Stimulated activated CD4-positive, alpha-beta T cell treated with anti-CD3 and anti-CD28 coated beads, Interleukin-12 subunit alpha, Interleukin-12 subunit beta, amount 100 ng/mL, for 4 hours (primary cell): ENCODE data around the gene IFFO2.
A peak's percentile ranks its signal among the peaks of the same experiment; 100 is the strongest.
"Not testable (repeated sequence)": the region's sequence is repeated elsewhere in the genome, so short reads cannot be mapped to it uniquely, and the experiment has no call there.

Experiments used
- DNase-seq: peaks from one replicate; pipeline ENCODE4 v3.0.0-alpha.2; 2020

Gene IFFO2

GRCh38 chr1:18917071-18917799, 39.2 kb downstream of the IFFO2 start:
- no peak for DNase-seq

- no peak for DNase-seq
These were observed 41.1 kb downstream of the IFFO2 start for GRCh38 chr1:18915341-18915740.

- peak; percentile 81 for DNase-seq
These were observed 43.2 kb downstream of the IFFO2 start for GRCh38 chr1:18913065-18913835.

DNA sequence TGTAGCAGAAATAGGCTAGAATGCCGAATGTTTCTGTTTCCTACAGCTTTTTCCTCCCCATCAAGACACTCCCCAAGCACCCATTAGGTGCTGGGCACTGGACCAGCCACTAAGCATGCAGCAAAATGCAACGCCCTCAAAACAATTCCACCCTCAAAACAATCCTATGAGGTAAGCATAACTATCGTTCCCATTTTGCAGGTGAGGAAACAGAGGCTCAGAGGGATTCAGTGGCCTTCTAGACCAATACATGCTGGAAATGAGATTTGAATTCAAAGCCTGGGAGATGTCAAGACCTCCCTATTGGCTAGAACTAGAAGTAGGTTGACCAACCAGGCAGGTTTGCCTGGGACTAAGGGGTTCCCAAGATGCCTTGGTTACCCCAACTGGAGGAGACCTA, 43.9 kb downstream of the IFFO2 start:
- DNase-seq = no peak

- no peak for DNase-seq
These were observed 47.3 kb downstream of the IFFO2 start for GRCh38 chr1:18908911-18909771.

DNA sequence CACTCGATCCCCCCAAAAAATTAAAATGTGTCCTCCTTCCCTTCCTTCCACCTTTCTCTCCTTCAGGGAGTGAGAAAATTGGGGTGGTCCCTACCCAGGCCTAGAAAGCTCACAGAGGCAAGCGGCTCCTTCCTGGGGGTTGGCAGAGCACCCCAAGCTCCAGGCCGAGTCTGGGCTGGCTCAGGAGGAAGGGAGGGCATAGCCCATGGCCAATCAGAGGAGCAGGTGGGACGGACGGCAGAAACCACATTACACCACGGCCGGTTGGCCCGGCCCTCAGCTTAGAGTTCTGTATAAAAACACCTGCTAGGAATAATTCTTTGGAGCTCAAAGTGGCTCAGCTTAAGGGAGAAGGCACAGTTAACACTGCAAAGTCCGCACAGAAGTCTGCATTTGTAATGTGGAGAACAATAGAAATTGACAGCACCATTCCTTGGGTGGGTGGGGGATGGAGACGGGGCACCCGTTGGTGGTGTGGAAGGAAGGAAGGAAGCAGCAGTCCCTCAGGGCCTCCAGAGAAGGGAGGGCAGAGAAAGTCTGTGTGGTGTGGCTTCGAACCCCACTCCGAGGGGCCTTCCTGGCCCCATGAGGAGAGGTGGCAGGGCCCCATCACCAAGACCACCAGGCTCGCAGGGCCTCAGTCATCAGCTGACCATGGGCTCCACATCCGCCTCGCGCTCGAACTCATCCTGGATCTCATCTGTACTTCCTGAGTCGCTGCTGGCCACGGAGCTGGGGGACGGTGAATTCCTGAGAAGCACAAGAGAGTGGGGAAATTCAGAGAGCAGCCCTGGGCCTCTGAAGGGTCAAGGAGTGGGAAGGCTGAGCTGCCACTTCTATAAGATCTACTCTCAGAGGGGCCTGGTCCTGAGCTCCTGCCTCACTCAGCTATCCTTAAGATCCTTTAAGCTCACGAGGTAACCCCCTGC, 48.3 kb downstream of the IFFO2 start:
- DNase-seq = no peak

- DNase-seq = peak; percentile 35
These were observed 49.2 kb downstream of the IFFO2 start for GRCh38 chr1:18907021-18907916.

GRCh38 chr1:18903291-18903756, 53.2 kb downstream of the IFFO2 start:
- no peak for DNase-seq

- DNase-seq = peak; percentile 82
These were observed 53.8 kb downstream of the IFFO2 start, which contains the start of gene ALDH4A1 for GRCh38 chr1:18902523-18903290. TSS of gene ALDH4A1 (minus strand) at chr1:18902555. CDS start at chr1:18902523, 32 bp downstream.

DNA sequence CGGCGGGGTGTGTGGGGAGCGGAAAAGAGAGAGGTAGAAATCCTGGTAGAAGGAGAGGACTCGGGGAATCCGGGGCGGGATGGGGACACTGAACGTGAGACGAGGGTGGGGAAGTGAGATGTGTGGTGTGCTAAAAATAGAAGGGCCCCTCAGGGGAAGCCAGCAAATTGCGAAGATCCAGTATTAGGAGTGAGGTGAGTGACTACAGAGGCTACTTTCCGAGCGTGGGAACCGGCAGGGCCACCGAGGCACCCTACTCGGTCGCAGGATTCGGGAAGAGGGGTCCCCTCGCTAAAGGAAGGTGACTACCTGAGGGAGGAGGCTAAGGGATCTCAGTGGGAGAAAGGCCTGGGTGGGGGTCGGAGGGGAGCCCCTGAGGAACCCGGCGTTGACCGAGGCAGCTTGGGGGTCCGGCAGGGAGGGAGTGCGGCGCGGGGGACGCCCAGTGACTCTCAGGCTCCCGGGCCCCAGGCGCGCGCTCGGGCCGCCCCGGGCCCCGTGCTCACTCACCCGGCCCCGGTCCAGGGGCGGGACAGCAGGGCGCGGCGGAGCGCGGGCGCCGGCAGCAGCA, 54.4 kb downstream of the IFFO2 start:
- no peak for DNase-seq

DNA sequence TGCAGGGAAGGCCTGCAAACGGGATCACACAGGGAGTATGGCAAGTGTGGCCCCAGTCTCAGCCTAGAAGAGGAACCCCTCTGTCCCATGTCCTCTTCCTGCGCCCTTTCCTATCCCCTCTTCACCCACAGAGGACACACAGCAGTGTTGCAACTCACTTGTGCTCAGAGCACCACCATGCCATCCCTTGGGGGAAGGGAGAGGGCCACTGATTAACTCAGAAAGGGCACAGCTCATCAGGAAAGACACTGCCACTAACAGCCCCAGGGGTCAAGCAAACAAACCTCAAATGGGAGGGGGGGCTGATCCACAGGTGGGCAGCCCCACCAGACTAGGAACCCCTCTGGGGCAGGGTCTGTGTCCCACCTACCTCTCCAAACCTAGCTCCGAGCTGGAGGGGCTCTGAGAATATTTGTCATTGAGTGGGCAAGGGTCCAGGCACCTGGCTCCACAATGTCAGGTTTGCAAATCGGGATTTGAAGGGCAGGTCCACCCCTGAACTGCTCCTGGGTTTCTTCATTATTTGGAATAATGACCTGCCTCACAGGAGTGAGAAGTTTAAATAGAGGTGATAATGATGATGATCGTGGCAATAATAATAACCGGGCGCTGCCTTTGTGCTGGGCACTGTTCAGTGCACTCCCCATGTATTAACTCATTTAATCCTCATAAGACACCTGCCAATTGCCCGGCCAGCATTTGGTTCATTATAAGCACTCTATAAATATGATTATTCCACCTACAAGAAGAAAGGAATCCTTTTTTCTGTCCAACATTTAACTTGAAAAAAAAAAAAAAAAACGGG, 55.1 kb downstream of the IFFO2 start:
- DNase-seq = no peak

GRCh38 chr1:18900303-18900841, 56.1 kb downstream of the IFFO2 start:
- DNase-seq = no peak

DNA sequence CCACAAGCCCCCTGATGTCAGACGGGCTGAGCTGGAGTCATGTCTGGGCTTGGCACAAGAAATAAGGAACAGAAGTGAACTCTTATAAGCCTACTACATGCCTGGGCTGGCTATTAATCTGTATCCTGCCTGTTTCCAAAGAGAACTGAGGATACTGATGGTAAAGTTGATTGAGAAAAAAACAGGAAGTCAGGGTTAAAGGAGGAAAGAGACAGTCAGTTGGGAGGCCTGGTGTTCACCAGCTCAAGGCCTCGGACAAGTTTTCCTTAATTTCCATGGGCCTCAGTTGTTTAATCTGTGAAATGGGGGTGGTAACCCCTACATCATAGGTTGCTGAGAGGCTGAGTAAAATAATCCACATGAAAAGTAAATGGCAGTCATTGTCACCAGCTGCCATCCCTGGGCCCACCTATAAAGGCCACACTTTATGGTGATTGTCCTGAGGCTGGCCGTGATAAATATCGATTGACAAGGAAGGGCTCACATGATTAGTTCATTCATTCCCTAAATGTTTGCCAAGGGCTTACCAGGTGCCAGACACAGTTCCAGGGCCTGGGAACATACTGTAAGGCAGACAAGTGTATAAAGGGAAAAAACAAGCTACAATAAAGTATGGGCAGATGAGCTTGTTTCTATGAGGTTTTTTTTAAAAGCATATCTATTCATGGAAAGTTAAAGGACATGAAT, 57.0 kb downstream of the IFFO2 start:
- DNase-seq = no peak

DNA sequence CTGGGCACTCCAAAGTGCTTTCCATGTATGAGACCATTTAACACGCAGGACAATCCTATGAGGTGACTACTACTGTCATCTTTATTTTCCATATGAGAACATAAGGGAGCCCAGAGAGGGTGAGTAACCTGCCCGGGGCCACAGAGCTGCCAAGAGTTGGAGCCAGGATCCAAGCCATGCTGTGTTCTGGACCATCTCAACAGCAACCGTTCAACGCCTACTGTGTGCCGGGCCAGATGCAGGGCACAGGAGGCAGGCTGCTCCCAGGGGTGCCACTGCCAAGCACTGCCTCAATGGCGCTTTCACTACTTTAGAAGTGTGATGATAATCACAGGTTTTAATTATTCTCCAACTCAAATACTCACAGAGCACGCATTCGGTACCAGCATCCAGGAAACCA, 57.9 kb downstream of the IFFO2 start:
- no peak for DNase-seq

DNA sequence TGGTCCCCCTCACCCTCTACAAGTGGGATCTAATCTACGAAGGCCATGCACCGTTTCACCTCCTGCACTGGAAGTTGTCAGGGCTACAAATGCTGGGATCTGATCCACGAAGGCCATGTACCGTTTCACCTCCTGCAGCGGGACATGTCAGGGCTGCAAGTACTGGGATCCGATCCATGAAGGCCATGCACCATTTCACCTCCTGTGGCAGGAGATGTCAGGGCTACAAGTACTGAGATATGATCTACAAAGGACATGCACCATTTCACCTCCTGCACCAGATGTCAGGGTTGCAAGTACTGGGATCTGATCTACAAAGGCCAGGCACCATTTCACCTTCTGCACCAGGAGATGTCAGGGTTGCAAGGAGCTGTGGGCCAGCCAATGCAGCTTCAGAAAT, 61.2 kb downstream of the IFFO2 start:
- DNase-seq = no peak

- no peak for DNase-seq
These were observed 63.4 kb downstream of the IFFO2 start for GRCh38 chr1:18893120-18893519.

DNA sequence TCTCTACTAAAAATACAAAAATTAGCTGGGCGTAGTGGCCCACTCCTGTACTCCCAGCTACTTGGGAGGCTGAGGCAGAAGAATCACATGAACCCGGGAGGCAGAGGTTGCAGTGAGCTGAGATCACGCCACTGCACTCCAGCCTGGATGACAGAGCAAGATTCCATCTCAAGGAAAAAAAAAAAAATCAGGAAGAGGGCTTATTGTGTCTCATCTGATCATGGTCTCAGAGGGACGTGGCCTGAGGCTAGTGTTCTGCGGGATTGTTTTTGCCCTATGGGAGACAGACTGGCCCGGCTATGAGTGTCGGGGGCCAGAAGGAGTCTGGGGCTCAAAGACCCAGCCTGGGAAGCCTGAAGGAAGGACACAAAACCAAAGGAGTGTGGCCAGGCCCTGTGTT, 64.6 kb downstream of the IFFO2 start:
- DNase-seq = not testable (repeated sequence)

GRCh38 chr1:18891426-18891780, 65.1 kb downstream of the IFFO2 start:
- DNase-seq = no peak
